ENCODE measurements around the gene LY6G5C. TPM values are rescaled to one million over a fixed set of nuclear protein-coding genes. Genes with fewer than 3 reads are reported as not detected.

LY6G5C gene
- total and polyA plus RNA-seq, 2 of the 13 experiments (the other 11 are each of a cell fraction or from before 2014, with no cell fraction given) = 0.33 to 0.55 TPM

- TF ChIP-seq, protein P1, sequence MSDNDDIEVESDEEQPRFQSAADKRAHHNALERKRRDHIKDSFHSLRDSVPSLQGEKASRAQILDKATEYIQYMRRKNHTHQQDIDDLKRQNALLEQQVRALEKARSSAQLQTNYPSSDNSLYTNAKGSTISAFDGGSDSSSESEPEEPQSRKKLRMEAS (IDR thresholded peaks at IDR 0.05) = no peak
- TF ChIP-seq MED13 (CRISPR knock-in tag; IDR thresholded peaks at IDR 0.05) (no peak), SOX13 (IDR thresholded peaks at IDR 0.05) (0 out of 2 replicates have a peak, but pooled peaks have one; percentile 3), SOX13 (CRISPR knock-in tag; conservative IDR thresholded peaks at IDR 0.05 in 1 of 2, IDR thresholded peaks at IDR 0.05 in 1 of 2) (no peak), ZNF883 (CRISPR knock-in tag; IDR thresholded peaks at IDR 0.05; ENCODE audit: not compliant biosample characterization) (no peak), PHF5A (CRISPR knock-in tag; IDR thresholded peaks at IDR 0.05; ENCODE audit: low read depth, unreplicated experiment) (no peak), ZFP1 (CRISPR knock-in tag; IDR thresholded peaks at IDR 0.05) (0 out of 2 replicates have a peak, but pooled peaks have one; percentile 4), NCOR1 (IDR thresholded peaks at IDR 0.05; ENCODE audit: borderline replicate concordance, low read length) (no peak), THYN1 (CRISPR knock-in tag; IDR thresholded peaks at IDR 0.05; ENCODE audit: borderline replicate concordance, low read depth) (no peak), SRY (CRISPR knock-in tag; IDR thresholded peaks at IDR 0.05) (peak; percentile 55; the same call in 1 of the 2 replicates), ZNF468 (CRISPR knock-in tag; IDR thresholded peaks at IDR 0.05) (no peak), ZNF501 (CRISPR knock-in tag; IDR thresholded peaks at IDR 0.05) (peak; percentile 57), SMYD3 (CRISPR knock-in tag; IDR thresholded peaks at IDR 0.05) (0 out of 2 replicates have a peak, but pooled peaks have one; percentile 7), FOXP1 (IDR thresholded peaks at IDR 0.05) (no peak), FOXP1 (CRISPR knock-in tag; IDR thresholded peaks at IDR 0.05) (no peak), ZNF354B (CRISPR knock-in tag; IDR thresholded peaks at IDR 0.05) (no peak), KLF15 (CRISPR knock-in tag; IDR thresholded peaks at IDR 0.05; ENCODE audit: borderline replicate concordance) (no peak; the same call in none of the 2 replicates), GATA4 (IDR thresholded peaks at IDR 0.05; ENCODE audit: borderline replicate concordance, low read depth) (peak; percentile 67), NAIF1 (CRISPR knock-in tag; IDR thresholded peaks at IDR 0.05; ENCODE audit: borderline replicate concordance) (no peak), GPN1 (CRISPR knock-in tag; IDR thresholded peaks at IDR 0.05; ENCODE audit: borderline replicate concordance) (no peak), ZNF362 (CRISPR knock-in tag; IDR thresholded peaks at IDR 0.05; ENCODE audit: borderline replicate concordance) (no peak), CBX5 (CRISPR knock-in tag; IDR thresholded peaks at IDR 0.05; ENCODE audit: borderline replicate concordance) (no peak), ZNF850 (CRISPR knock-in tag; conservative IDR thresholded peaks at IDR 0.05) (peak; percentile 45; the same call in 1 of the 2 replicates), ZNF556 (CRISPR knock-in tag; IDR thresholded peaks at IDR 0.05; ENCODE audit: borderline replicate concordance) (peak; percentile 41; the same call in 1 of the 2 replicates)
- TF ChIP-seq, protein P2, sequence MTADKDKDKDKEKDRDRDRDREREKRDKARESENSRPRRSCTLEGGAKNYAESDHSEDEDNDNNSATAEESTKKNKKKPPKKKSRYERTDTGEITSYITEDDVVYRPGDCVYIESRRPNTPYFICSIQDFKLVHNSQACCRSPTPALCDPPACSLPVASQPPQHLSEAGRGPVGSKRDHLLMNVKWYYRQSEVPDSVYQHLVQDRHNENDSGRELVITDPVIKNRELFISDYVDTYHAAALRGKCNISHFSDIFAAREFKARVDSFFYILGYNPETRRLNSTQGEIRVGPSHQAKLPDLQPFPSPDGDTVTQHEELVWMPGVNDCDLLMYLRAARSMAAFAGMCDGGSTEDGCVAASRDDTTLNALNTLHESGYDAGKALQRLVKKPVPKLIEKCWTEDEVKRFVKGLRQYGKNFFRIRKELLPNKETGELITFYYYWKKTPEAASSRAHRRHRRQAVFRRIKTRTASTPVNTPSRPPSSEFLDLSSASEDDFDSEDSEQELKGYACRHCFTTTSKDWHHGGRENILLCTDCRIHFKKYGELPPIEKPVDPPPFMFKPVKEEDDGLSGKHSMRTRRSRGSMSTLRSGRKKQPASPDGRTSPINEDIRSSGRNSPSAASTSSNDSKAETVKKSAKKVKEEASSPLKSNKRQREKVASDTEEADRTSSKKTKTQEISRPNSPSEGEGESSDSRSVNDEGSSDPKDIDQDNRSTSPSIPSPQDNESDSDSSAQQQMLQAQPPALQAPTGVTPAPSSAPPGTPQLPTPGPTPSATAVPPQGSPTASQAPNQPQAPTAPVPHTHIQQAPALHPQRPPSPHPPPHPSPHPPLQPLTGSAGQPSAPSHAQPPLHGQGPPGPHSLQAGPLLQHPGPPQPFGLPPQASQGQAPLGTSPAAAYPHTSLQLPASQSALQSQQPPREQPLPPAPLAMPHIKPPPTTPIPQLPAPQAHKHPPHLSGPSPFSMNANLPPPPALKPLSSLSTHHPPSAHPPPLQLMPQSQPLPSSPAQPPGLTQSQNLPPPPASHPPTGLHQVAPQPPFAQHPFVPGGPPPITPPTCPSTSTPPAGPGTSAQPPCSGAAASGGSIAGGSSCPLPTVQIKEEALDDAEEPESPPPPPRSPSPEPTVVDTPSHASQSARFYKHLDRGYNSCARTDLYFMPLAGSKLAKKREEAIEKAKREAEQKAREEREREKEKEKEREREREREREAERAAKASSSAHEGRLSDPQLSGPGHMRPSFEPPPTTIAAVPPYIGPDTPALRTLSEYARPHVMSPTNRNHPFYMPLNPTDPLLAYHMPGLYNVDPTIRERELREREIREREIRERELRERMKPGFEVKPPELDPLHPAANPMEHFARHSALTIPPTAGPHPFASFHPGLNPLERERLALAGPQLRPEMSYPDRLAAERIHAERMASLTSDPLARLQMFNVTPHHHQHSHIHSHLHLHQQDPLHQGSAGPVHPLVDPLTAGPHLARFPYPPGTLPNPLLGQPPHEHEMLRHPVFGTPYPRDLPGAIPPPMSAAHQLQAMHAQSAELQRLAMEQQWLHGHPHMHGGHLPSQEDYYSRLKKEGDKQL (CRISPR knock-in tag; IDR thresholded peaks at IDR 0.05; ENCODE audit: low read depth) = no peak
Observed at GRCh38 chr6:31652925-31653724, 27.7 kb downstream of the LY6G5C start (continued).
